Ishikawa (cell line): ENCODE data around the gene RFC1.

Experiments used
- CEBPB ChIP-seq: IDR thresholded peaks from 2 replicates; pipeline ENCODE4 v1.6.1; 2012
- CREB1 ChIP-seq: IDR thresholded peaks from 2 replicates; pipeline ENCODE4 v1.6.1; 2012; ENCODE audit warnings: low read depth
- EGR1 ChIP-seq: IDR thresholded peaks from 2 replicates; pipeline ENCODE4 v1.6.1; 2012
- EP300 ChIP-seq: IDR thresholded peaks from 2 replicates; pipeline ENCODE4 v1.6.1; 2012; ENCODE audit warnings: borderline replicate concordance
- FOXM1 ChIP-seq: IDR thresholded peaks from 2 replicates; pipeline ENCODE4 v1.6.1; 2012; ENCODE audit warnings: low read depth, borderline replicate concordance
- NFIC ChIP-seq: IDR thresholded peaks from 2 replicates; pipeline ENCODE4 v1.6.1; 2012
- RAD21 ChIP-seq: IDR thresholded peaks from 2 replicates; pipeline ENCODE4 v1.6.1; 2012; ENCODE audit warnings: low read depth
- TAF1 ChIP-seq: IDR thresholded peaks from 2 replicates; pipeline ENCODE4 v1.6.1; 2012; ENCODE audit warnings: low read depth, mild to moderate bottlenecking
- TCF12 ChIP-seq: IDR thresholded peaks from 2 replicates; pipeline ENCODE4 v1.6.1; 2012; ENCODE audit warnings: low read depth
- YY1 ChIP-seq: IDR thresholded peaks from 2 replicates; pipeline ENCODE4 v1.6.1; 2012; ENCODE audit warnings: low read depth
- TF ChIP-seq, protein P1 (sequence below): IDR thresholded peaks from 2 replicates; pipeline ENCODE4 v1.6.1; 2012
- TF ChIP-seq, protein P2 (sequence below): IDR thresholded peaks from 2 replicates; pipeline ENCODE4 v1.6.1; 2012
- TF ChIP-seq, protein P3 (sequence below): IDR thresholded peaks from 2 replicates; pipeline ENCODE4 v1.6.1; 2012; ENCODE audit warnings: low read depth, mild to moderate bottlenecking

DNA sequence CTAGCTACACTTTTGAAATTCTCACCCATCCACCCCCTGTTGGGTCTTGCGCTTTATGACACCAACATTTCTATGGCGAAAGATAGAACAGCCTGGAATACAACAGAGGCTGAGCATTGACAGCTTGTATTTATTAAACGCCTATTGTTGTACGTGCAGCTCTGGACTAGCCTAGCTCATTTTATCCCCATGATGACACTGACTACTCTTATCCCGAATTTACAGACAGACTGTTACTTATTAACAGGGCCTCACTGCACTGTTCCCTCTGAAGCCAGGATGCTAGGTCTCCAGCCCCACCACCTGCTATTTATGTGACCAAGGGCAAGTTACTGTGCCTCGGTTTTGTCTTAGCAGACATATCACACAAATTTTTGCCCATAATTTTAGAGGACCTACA, 1.0 kb upstream of the RFC1 start:
- TF ChIP-seq, protein P1, sequence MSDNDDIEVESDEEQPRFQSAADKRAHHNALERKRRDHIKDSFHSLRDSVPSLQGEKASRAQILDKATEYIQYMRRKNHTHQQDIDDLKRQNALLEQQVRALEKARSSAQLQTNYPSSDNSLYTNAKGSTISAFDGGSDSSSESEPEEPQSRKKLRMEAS = no peak
- no peak for TF ChIP-seq EGR1
- TF ChIP-seq YY1 = no peak
- no peak for TF ChIP-seq FOXM1
- TF ChIP-seq, protein P2, sequence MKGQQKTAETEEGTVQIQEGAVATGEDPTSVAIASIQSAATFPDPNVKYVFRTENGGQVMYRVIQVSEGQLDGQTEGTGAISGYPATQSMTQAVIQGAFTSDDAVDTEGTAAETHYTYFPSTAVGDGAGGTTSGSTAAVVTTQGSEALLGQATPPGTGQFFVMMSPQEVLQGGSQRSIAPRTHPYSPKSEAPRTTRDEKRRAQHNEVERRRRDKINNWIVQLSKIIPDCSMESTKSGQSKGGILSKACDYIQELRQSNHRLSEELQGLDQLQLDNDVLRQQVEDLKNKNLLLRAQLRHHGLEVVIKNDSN = no peak
- TF ChIP-seq, protein P3, sequence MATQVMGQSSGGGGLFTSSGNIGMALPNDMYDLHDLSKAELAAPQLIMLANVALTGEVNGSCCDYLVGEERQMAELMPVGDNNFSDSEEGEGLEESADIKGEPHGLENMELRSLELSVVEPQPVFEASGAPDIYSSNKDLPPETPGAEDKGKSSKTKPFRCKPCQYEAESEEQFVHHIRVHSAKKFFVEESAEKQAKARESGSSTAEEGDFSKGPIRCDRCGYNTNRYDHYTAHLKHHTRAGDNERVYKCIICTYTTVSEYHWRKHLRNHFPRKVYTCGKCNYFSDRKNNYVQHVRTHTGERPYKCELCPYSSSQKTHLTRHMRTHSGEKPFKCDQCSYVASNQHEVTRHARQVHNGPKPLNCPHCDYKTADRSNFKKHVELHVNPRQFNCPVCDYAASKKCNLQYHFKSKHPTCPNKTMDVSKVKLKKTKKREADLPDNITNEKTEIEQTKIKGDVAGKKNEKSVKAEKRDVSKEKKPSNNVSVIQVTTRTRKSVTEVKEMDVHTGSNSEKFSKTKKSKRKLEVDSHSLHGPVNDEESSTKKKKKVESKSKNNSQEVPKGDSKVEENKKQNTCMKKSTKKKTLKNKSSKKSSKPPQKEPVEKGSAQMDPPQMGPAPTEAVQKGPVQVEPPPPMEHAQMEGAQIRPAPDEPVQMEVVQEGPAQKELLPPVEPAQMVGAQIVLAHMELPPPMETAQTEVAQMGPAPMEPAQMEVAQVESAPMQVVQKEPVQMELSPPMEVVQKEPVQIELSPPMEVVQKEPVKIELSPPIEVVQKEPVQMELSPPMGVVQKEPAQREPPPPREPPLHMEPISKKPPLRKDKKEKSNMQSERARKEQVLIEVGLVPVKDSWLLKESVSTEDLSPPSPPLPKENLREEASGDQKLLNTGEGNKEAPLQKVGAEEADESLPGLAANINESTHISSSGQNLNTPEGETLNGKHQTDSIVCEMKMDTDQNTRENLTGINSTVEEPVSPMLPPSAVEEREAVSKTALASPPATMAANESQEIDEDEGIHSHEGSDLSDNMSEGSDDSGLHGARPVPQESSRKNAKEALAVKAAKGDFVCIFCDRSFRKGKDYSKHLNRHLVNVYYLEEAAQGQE = no peak
- TF ChIP-seq RAD21 = no peak
- no peak for TF ChIP-seq TAF1
- TF ChIP-seq CREB1 = no peak
- no peak for TF ChIP-seq EP300
- no peak for TF ChIP-seq NFIC
- TF ChIP-seq CEBPB = no peak
- TF ChIP-seq TCF12 = no peak
